IMR-90 (cell line): ENCODE measurements around the gene SSBP3. TPM values are rescaled to one million over a fixed set of nuclear protein-coding genes. Genes with fewer than 3 reads are reported as not detected.

Experiments used
- ATAC-seq: fragments of 200-7000 bp; cut with Tn5 transposase; 2 replicates; pipeline ENCODE4 v1.9.1; 2020; ENCODE audit warnings: low read depth, mild to moderate bottlenecking, moderate library complexity
- BruUV-seq: library from RNA; stranded (reverse); fragments of 400-500 nt; replicated peaks from 2 replicates; lab custom pipeline; 2021; lab: Mats Ljungman, UMichigan
- CTCF ChIA-PET: fragments of 300-600 bp; formaldehyde crosslinking; extraction: SDS; loops from one replicate; lab custom pipeline; 2021; ENCODE audit warnings: antibody characterized with exemption; lab: Yijun Ruan, JAX
- POLR2A ChIA-PET: fragments of 300-600 bp; sonication (Branson Sonifier 250); formaldehyde crosslinking; loops from one replicate; lab custom pipeline; 2022; ENCODE audit warnings: antibody characterized with exemption; ENCODE audit not compliant: unreplicated experiment; lab: Charles Lee
- DNase-seq: peaks from one replicate; pipeline ENCODE4 v3.0.0; 2013
- H2AFZ ChIP-seq: replicated peaks from 2 replicates; pipeline ENCODE3; 2013; ENCODE audit warnings: low read length, mild to moderate bottlenecking; ENCODE audit not compliant: poor library complexity
- H2AK5ac ChIP-seq: 2 replicates; pipeline ENCODE4 v1.6.1; 2013; ENCODE audit warnings: low read depth, low read length, inconsistent platforms
- H2AK9ac ChIP-seq: replicated peaks from 2 replicates; pipeline ENCODE3; 2013; ENCODE audit warnings: mild to moderate bottlenecking, low read depth, low read length, moderate library complexity; ENCODE audit not compliant: poor library complexity
- H2BK120ac ChIP-seq: 2 replicates; pipeline ENCODE4 v1.6.1; 2013; ENCODE audit warnings: low read depth, low read length, inconsistent platforms
- H2BK15ac ChIP-seq: 3 replicates; pipeline ENCODE4 v1.6.1; 2013; ENCODE audit warnings: low read depth, low read length, inconsistent platforms
- H2BK20ac ChIP-seq: 2 replicates; pipeline ENCODE4 v1.6.1; 2013; ENCODE audit warnings: low read depth, mild to moderate bottlenecking, inconsistent platforms, low read length, moderate library complexity
- H2BK5ac ChIP-seq: 2 replicates; pipeline ENCODE4 v1.6.1; 2013; ENCODE audit warnings: mild to moderate bottlenecking, low read depth, low read length, inconsistent platforms; ENCODE audit not compliant: poor library complexity, severe bottlenecking
- H3K14ac ChIP-seq: replicated peaks from 2 replicates; pipeline ENCODE4 v1.6.1; 2013; ENCODE audit warnings: low read depth, low read length, inconsistent platforms
- H3K18ac ChIP-seq: 2 replicates; pipeline ENCODE4 v1.6.1; 2013; ENCODE audit warnings: low read depth, low read length, control low read depth
- H3K23ac ChIP-seq: 2 replicates; pipeline ENCODE4 v1.6.1; 2013; ENCODE audit warnings: low read depth, low read length, inconsistent platforms
- H3K27ac ChIP-seq: 2 replicates; pipeline ENCODE4 v1.5.1; 2013; ENCODE audit warnings: mild to moderate bottlenecking, control low read depth, low read length; ENCODE audit not compliant: insufficient read depth
- H3K27me3 ChIP-seq: 2 replicates; pipeline ENCODE4 v1.6.1; 2013; ENCODE audit warnings: low read length; ENCODE audit not compliant: control insufficient read depth, insufficient read depth
- H3K36me3 ChIP-seq: 2 replicates; pipeline ENCODE4 v1.6.1; 2013; ENCODE audit warnings: low read length, mixed read lengths; ENCODE audit not compliant: control insufficient read depth, insufficient read depth
- H3K4ac ChIP-seq: 2 replicates; pipeline ENCODE4 v1.6.1; 2013; ENCODE audit warnings: low read depth, low read length, inconsistent platforms
- H3K4me1 ChIP-seq: 2 replicates; pipeline ENCODE4 v1.6.1; 2013; ENCODE audit warnings: low read length, mixed read lengths; ENCODE audit not compliant: control insufficient read depth, insufficient read depth
- H3K4me2 ChIP-seq: 2 replicates; pipeline ENCODE4 v1.6.1; 2013; ENCODE audit warnings: low read depth, mild to moderate bottlenecking, control low read depth, low read length, moderate library complexity
- H3K4me3 ChIP-seq: 2 replicates; pipeline ENCODE4 v1.5.1; 2013; ENCODE audit warnings: low read depth, mild to moderate bottlenecking, control low read depth, low read length, moderate library complexity; ENCODE audit not compliant: insufficient read depth
- H3K56ac ChIP-seq: 2 replicates; pipeline ENCODE4 v1.6.1; 2013; ENCODE audit warnings: low read length, inconsistent platforms; ENCODE audit not compliant: insufficient read depth; ENCODE audit errors: extremely low read depth
- H3K79me1 ChIP-seq, 2 experiments: 2 replicates each; pipeline ENCODE4 v1.6.1; 2013; ENCODE audit warnings: low read length in 2 of 2, inconsistent platforms in 1 of 2, low read depth in 1 of 2
- H3K9ac ChIP-seq: 2 replicates; pipeline ENCODE4 v1.6.1; 2013; ENCODE audit warnings: low read depth, low read length, control low read depth
- H3K9me1 ChIP-seq: 2 replicates; pipeline ENCODE4 v1.6.1; 2013; ENCODE audit warnings: low read length, inconsistent platforms; ENCODE audit not compliant: insufficient read depth
- H3K9me3 ChIP-seq: 2 replicates; pipeline ENCODE4 v1.6.1; 2013; ENCODE audit warnings: low read length; ENCODE audit not compliant: control insufficient read depth, insufficient read depth
- H4K20me1 ChIP-seq: 2 replicates; pipeline ENCODE4 v1.6.1; 2013; ENCODE audit warnings: low read length, inconsistent platforms; ENCODE audit not compliant: insufficient read depth
- H4K5ac ChIP-seq: 2 replicates; pipeline ENCODE4 v1.6.1; 2013; ENCODE audit warnings: mild to moderate bottlenecking, low read depth, low read length, control low read depth
- H4K8ac ChIP-seq, 2 experiments: 2 replicates each; pipeline ENCODE4 v1.6.1; 2013; ENCODE audit warnings: low read depth in 2 of 2, low read length in 2 of 2, control low read depth in 1 of 2, inconsistent platforms in 1 of 2
- H4K91ac ChIP-seq: 2 replicates; pipeline ENCODE4 v1.6.1; 2013; ENCODE audit warnings: low read depth, low read length, inconsistent platforms; ENCODE audit not compliant: insufficient read depth
- BHLHE40 ChIP-seq: fragments of 150-350 bp; IDR thresholded peaks from 2 replicates; pipeline ENCODE4 v1.6.1; 2016; ENCODE audit warnings: mild to moderate bottlenecking, low read depth, low read length
- CEBPB ChIP-seq: IDR thresholded peaks from 2 replicates; pipeline ENCODE4 v1.6.1; 2012; ENCODE audit warnings: low read depth, low read length, improper control_type of control experiment
- CHD1 ChIP-seq: IDR thresholded peaks from 2 replicates; pipeline ENCODE4 v1.6.1; 2012; ENCODE audit warnings: low read depth, low read length, improper control_type of control experiment
- CTCF ChIP-seq: conservative IDR thresholded peaks from 2 replicates; pipeline ENCODE4 v1.5.1; 2012; ENCODE audit warnings: mild to moderate bottlenecking, low read depth, low read length, improper control_type of control experiment
- ELK1 ChIP-seq: fragments of 150-350 bp; IDR thresholded peaks from 2 replicates; pipeline ENCODE4 v1.6.1; 2016; ENCODE audit warnings: low read depth, mild to moderate bottlenecking, low read length, moderate library complexity, borderline replicate concordance
- FOS ChIP-seq: fragments of 150-350 bp; IDR thresholded peaks from 2 replicates; pipeline ENCODE4 v1.6.1; 2016; ENCODE audit warnings: low read depth, low read length
- MAFK ChIP-seq: IDR thresholded peaks from 2 replicates; pipeline ENCODE4 v1.6.1; 2012; ENCODE audit warnings: low read depth, low read length, improper control_type of control experiment
- MAZ ChIP-seq: IDR thresholded peaks from 2 replicates; pipeline ENCODE4 v1.6.1; 2012; ENCODE audit warnings: low read depth, mild to moderate bottlenecking, low read length, improper control_type of control experiment, moderate library complexity, borderline replicate concordance
- MXI1 ChIP-seq: IDR thresholded peaks from 2 replicates; pipeline ENCODE4 v1.6.1; 2012; ENCODE audit warnings: low read depth, mild to moderate bottlenecking, low read length, moderate library complexity, borderline replicate concordance
- NFE2L2 ChIP-seq: fragments of 150-350 bp; IDR thresholded peaks from 2 replicates; pipeline ENCODE4 v1.6.1; 2016; ENCODE audit warnings: low read depth, mild to moderate bottlenecking, low read length
- POLR2A ChIP-seq: IDR thresholded peaks from 2 replicates; pipeline ENCODE4 v1.6.1; 2012; ENCODE audit warnings: mild to moderate bottlenecking, low read depth, low read length
- RAD21 ChIP-seq: IDR thresholded peaks from 2 replicates; pipeline ENCODE4 v1.6.1; 2012; ENCODE audit warnings: low read length, improper control_type of control experiment
- RCOR1 ChIP-seq: IDR thresholded peaks from 2 replicates; pipeline ENCODE4 v1.6.1; 2012; ENCODE audit warnings: mild to moderate bottlenecking, low read length, improper control_type of control experiment; ENCODE audit not compliant: insufficient replicate concordance
- RFX5 ChIP-seq: IDR thresholded peaks from 2 replicates; pipeline ENCODE4 v1.8.0; 2012; ENCODE audit warnings: low read depth, mild to moderate bottlenecking, low read length, moderate library complexity
- SMC3 ChIP-seq: fragments of 150-350 bp; IDR thresholded peaks from 2 replicates; pipeline ENCODE4 v1.6.1; 2016; ENCODE audit warnings: low read depth, mild to moderate bottlenecking, antibody characterized with exemption, low read length, moderate library complexity
- USF2 ChIP-seq: fragments of 150-350 bp; IDR thresholded peaks from 2 replicates; pipeline ENCODE4 v1.6.1; 2017; ENCODE audit warnings: mild to moderate bottlenecking, antibody characterized with exemption, low read length, low read depth
- WGBS, 2 experiments: methylation state at CpG; one replicate each; pipeline versions ENCODE4 v1.1.5 to v1.1.7; 2013; ENCODE audit warnings: missing lambda C conversion rate in 2 of 2; ENCODE audit not compliant: insufficient read length in 1 of 2; ENCODE audit errors: extremely low coverage in 2 of 2; 5-methylcytosine and 5-hydroxymethylcytosine counted together
- dilution Hi-C: fragments of 300-500 bp; cut with HindIII; formaldehyde crosslinking; loops from one replicate; pipeline ENCODE4 v1.14.3; 2018; ENCODE audit warnings: low sequenced_read_pairs; ENCODE audit not compliant: unreplicated experiment
- in situ Hi-C: fragments of 300-500 bp; cut with MboI; formaldehyde crosslinking; loops from 3 replicates; pipeline ENCODE4 v1.14.3; 2019; ENCODE audit warnings: low sequenced_read_pairs, inconsistent platforms, mixed read lengths
- intact Hi-C: fragments of 100-400 bp; cut with micrococcal nuclease; formaldehyde crosslinking; loops from 2 replicates; pipeline ENCODE4 v1.10.0; 2022
- polyA plus RNA-seq, 3 experiments: library from polyadenylated mRNA; depleted of rRNA; stranded (reverse); fragments of >200 nt; gene quantifications; 2 replicates each; pipeline ENCODE4 v1.2.3, GENCODE V29; 2012; ENCODE audit warnings: low replicate concordance in 1 of 3
- total RNA-seq: library from RNA; depleted of rRNA; stranded (reverse); fragments of >200 nt; gene quantifications from 2 replicates; pipeline ENCODE4 v1.2.3, GENCODE V29; 2012

SSBP3 gene
- total and polyA plus RNA-seq, 2 of the 4 experiments (the other 2 are of a cell fraction) = 10.9 to 39.6 TPM

- Histone ChIP-seq H2BK5ac (peak overlapping the region; percentile 36), H2BK15ac (peak overlapping the region; percentile 20; the same call in 1 of the 3 replicates), H2BK120ac (peak overlapping the region; percentile 31; the same call in 1 of the 2 replicates), H3K27me3 (no peaks in the 10 kb centered on the region), H3K14ac (no peak overlapping the region; the same call in 1 of the 2 replicates), H3K36me3 (peaks cover 9% of the 10 kb centered on the region; the same call in 1 of the 2 replicates), H3K4me1 (peaks cover 66% of the 10 kb centered on the region), H4K5ac (peak overlapping the region; percentile 40; the same call in 1 of the 2 replicates), H3K27ac (peak overlapping the region; percentile 50; the same call in 1 of the 2 replicates), H4K20me1 (peaks cover 8% of the 10 kb centered on the region; the same call in 1 of the 2 replicates), H2AFZ (no peak overlapping the region), H2AK5ac (peak overlapping the region; percentile 89), H3K9ac (0 out of 2 replicates have a peak overlapping the region, but pooled peaks have one; percentile 22), H3K56ac (no peak overlapping the region), H3K4ac (peak overlapping the region; percentile 41), H3K18ac (peak overlapping the region; percentile 22; the same call in 1 of the 2 replicates), H2BK20ac (peak overlapping the region; percentile 2; the same call in 1 of the 2 replicates), H3K9me1 (peaks cover 41% of the 10 kb centered on the region), H3K4me2 (no peak overlapping the region), H3K23ac (no peak overlapping the region), H4K91ac (peak overlapping the region; percentile 67; the same call in 1 of the 2 replicates), H3K9me3 (no peaks in the 10 kb centered on the region), H3K4me3 (no peak overlapping the region), H2AK9ac (peak overlapping the region; percentile 18), H3K79me1 (peaks cover 37 to 92% of the 10 kb centered on the region in 2 experiments), H4K8ac (peak overlapping the region; percentile 14 to 42; a peak in 3 of 4 replicates)
- dilution Hi-C loops (no loop called here), intact Hi-C loops (no loop called here), in situ Hi-C loops (no loop called here)
- POLR2A ChIA-PET = no interaction called here
- ATAC-seq (no peak), DNase-seq (no peak)
- WGBS, 2 experiments = 74% methylated on average over 5 of the region's 11 CpGs; no CpG with 5 or more reads in 1 of the 2 experiments
- no peak for TF ChIP-seq RFX5
- TF ChIP-seq CTCF = no peak
- no peak for TF ChIP-seq RCOR1
- TF ChIP-seq USF2 = no peak
- no peak for TF ChIP-seq MAZ
- TF ChIP-seq ELK1 = no peak
- no peak for TF ChIP-seq MXI1
- TF ChIP-seq MAFK = no peak
- TF ChIP-seq BHLHE40 = no peak
- TF ChIP-seq SMC3 = no peak
- TF ChIP-seq POLR2A = no peak
- TF ChIP-seq CEBPB = no peak
- TF ChIP-seq CHD1 = no peak
- TF ChIP-seq NFE2L2 = no peak
- TF ChIP-seq RAD21 = no peak
- TF ChIP-seq FOS = no peak
- CTCF ChIA-PET = no interaction called here
- no TSS peak for BruUV-seq
Measured at GRCh38 chr1:54274881-54275280, 131.3 kb downstream of the SSBP3 start.
